ENCODE data around the gene FBLN2.

DNA sequence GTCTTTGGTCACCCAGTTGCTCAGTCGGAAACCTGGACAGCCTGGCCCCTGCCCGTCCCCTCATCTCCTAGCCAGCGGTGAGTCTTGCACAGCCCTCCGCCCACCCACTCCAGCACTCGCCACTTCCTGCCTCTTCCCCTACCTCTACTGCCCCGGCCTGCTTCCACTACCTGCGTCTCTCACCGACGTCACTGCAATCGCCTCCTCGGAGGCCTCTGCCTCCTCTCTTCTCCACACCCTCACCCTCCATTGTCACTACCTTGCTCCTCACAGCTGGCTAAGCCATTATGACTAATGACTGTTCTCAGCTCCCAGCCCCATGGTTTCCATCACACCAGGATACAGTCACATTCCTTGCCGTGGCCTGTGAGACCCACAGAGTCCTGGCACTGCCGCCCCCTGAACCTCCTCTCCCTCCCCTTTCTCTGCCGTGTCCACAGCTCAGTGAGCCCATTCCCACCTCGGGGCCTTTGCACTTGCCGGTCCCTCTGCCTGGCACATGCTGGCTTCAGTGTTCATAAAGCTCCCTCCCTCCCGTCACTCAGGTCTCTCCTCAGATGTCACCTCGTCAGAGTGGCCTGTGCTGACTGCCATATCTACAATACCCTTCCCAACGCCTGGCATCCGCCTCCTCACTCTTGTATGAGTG, 104.8 kb downstream of the FBLN2 start:
- TF ChIP-seq POLR2AphosphoS5 (IDR thresholded peaks at IDR 0.05; ENCODE audit: low read depth): no peak
- TF ChIP-seq, protein P1, sequence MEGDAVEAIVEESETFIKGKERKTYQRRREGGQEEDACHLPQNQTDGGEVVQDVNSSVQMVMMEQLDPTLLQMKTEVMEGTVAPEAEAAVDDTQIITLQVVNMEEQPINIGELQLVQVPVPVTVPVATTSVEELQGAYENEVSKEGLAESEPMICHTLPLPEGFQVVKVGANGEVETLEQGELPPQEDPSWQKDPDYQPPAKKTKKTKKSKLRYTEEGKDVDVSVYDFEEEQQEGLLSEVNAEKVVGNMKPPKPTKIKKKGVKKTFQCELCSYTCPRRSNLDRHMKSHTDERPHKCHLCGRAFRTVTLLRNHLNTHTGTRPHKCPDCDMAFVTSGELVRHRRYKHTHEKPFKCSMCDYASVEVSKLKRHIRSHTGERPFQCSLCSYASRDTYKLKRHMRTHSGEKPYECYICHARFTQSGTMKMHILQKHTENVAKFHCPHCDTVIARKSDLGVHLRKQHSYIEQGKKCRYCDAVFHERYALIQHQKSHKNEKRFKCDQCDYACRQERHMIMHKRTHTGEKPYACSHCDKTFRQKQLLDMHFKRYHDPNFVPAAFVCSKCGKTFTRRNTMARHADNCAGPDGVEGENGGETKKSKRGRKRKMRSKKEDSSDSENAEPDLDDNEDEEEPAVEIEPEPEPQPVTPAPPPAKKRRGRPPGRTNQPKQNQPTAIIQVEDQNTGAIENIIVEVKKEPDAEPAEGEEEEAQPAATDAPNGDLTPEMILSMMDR (IDR thresholded peaks at IDR 0.05; ENCODE audit: insufficient read depth, low read length): no peak

Data from HL-60 (cell line).